Astrocyte (in vitro differentiated cells and primary cell): ENCODE measurements around the gene LMBRD1. TPM values are rescaled to one million over a fixed set of nuclear protein-coding genes. Genes with fewer than 3 reads are reported as not detected.
"Not testable (repeated sequence)": the region's sequence is repeated elsewhere in the genome, so short reads cannot be mapped to it uniquely, and the experiment has no call there.

Experiments used
- DNase-seq: peaks from one replicate; pipeline ENCODE4 v3.0.0-alpha.2; 2010; ENCODE audit warnings: low read depth
- FAIRE-seq: peaks from 2 replicates; lab custom pipeline; 2011; peaks lifted over from hg19 to GRCh38; lab: Jason Lieb, UNC
- H2AFZ ChIP-seq: 2 replicates; pipeline ENCODE4 v1.6.0; 2012; ENCODE audit warnings: low read depth, low read length, inconsistent platforms
- H3K27ac ChIP-seq: 2 replicates; pipeline ENCODE4 v1.5.1; 2011; ENCODE audit warnings: low read depth, low read length, inconsistent platforms
- H3K27me3 ChIP-seq: 2 replicates; pipeline ENCODE4 v1.6.0; 2011; ENCODE audit warnings: low read length, inconsistent platforms; ENCODE audit not compliant: insufficient read depth
- H3K36me3 ChIP-seq: 2 replicates; pipeline ENCODE4 v1.5.1; 2011; ENCODE audit warnings: low read length, inconsistent platforms; ENCODE audit not compliant: insufficient read depth
- H3K4me1 ChIP-seq: 2 replicates; pipeline ENCODE4 v1.5.1; 2011; ENCODE audit warnings: low read length, inconsistent platforms; ENCODE audit not compliant: insufficient read depth
- H3K4me2 ChIP-seq: 2 replicates; pipeline ENCODE4 v1.6.0; 2012; ENCODE audit warnings: low read length, inconsistent platforms
- H3K4me3 ChIP-seq: 2 replicates; pipeline ENCODE4 v1.5.1; 2011; ENCODE audit warnings: low read depth, mild to moderate bottlenecking, low read length, inconsistent platforms; ENCODE audit not compliant: insufficient read depth
- H3K79me2 ChIP-seq: 2 replicates; pipeline ENCODE4 v1.6.0; 2012; ENCODE audit warnings: mild to moderate bottlenecking, low read length, inconsistent platforms; ENCODE audit not compliant: insufficient read depth
- H3K9ac ChIP-seq: 2 replicates; pipeline ENCODE4 v1.6.0; 2012; ENCODE audit warnings: mild to moderate bottlenecking, low read length, inconsistent platforms
- H3K9me3 ChIP-seq: 2 replicates; pipeline ENCODE4 v1.5.1; 2012; ENCODE audit warnings: low read depth, mild to moderate bottlenecking, low read length, inconsistent platforms; ENCODE audit not compliant: insufficient read depth
- H4K20me1 ChIP-seq: 2 replicates; pipeline ENCODE4 v1.6.0; 2012; ENCODE audit warnings: low read length, inconsistent platforms; ENCODE audit not compliant: insufficient read depth
- H3K27ac Mint-ChIP-seq: one replicate; pipeline ENCODE4 v1.8.0; 2021; ENCODE audit warnings: mild to moderate bottlenecking, mixed read lengths; ENCODE audit not compliant: unreplicated experiment
- H3K27me3 Mint-ChIP-seq: one replicate; pipeline ENCODE4 v1.8.0; 2021; ENCODE audit warnings: low read depth, mixed read lengths; ENCODE audit not compliant: unreplicated experiment
- H3K36me3 Mint-ChIP-seq: one replicate; pipeline ENCODE4 v1.8.0; 2021; ENCODE audit warnings: low read depth, mixed read lengths; ENCODE audit not compliant: unreplicated experiment
- H3K4me1 Mint-ChIP-seq: one replicate; pipeline ENCODE4 v1.8.0; 2021; ENCODE audit warnings: low read depth, mixed read lengths; ENCODE audit not compliant: unreplicated experiment
- H3K4me3 Mint-ChIP-seq: one replicate; pipeline ENCODE4 v1.8.0; 2021; ENCODE audit warnings: mild to moderate bottlenecking, moderate library complexity, mixed read lengths; ENCODE audit not compliant: unreplicated experiment
- H3K9me3 Mint-ChIP-seq: one replicate; pipeline ENCODE4 v1.8.0; 2021; ENCODE audit warnings: mild to moderate bottlenecking, mixed read lengths; ENCODE audit not compliant: unreplicated experiment
- CTCF ChIP-seq: IDR thresholded peaks from 2 replicates; pipeline ENCODE4 v1.5.1; 2011; ENCODE audit warnings: low read depth, mild to moderate bottlenecking, inconsistent platforms, low read length, moderate library complexity; ENCODE audit not compliant: insufficient read depth
- EZH2 ChIP-seq: IDR thresholded peaks from 2 replicates; pipeline ENCODE4 v1.6.1; 2012; ENCODE audit warnings: mild to moderate bottlenecking, low read length, inconsistent platforms; ENCODE audit not compliant: insufficient read depth
- total RNA-seq: library from RNA; stranded (reverse); gene quantifications from 2 replicates; pipeline ENCODE4 v1.2.1, GENCODE V29; 2021

LMBRD1 gene
- total RNA-seq, 1 donor from 2014 or later: 22.0 TPM

GRCh38 chr6:69791065-69791471 lies 5.7 kb downstream of the LMBRD1 start:
- Histone ChIP-seq H3K4me2 (no peak overlapping the region), H2AFZ (no peak overlapping the region), H3K27ac (no peak overlapping the region), H4K20me1 (peaks cover 6% of the 10 kb centered on the region), H3K79me2 (peaks cover 18% of the 10 kb centered on the region), H3K9me3 (no peaks in the 10 kb centered on the region), H3K4me3 (no peak overlapping the region), H3K9ac (no peak overlapping the region), H3K4me1 (no peaks in the 10 kb centered on the region), H3K36me3 (peaks cover 2% of the 10 kb centered on the region), H3K27me3 (no peaks in the 10 kb centered on the region)
- TF ChIP-seq EZH2 (no peak), CTCF (no peak)
- Mint-ChIP-seq H3K9me3 (no peaks in the 10 kb centered on the region), H3K4me1 (peaks cover 6% of the 10 kb centered on the region), H3K36me3 (no peaks in the 10 kb centered on the region), H3K4me3 (no peak overlapping the region), H3K27me3 (no peaks in the 10 kb centered on the region), H3K27ac (no peak overlapping the region)
- DNase-seq: peak; percentile 27
- FAIRE-seq: no peak

GRCh38 chr6:69790629-69791028 lies 6.2 kb downstream of the LMBRD1 start:
- Mint-ChIP-seq H3K4me3 (no peak overlapping the region), H3K27me3 (no peaks in the 10 kb centered on the region), H3K9me3 (no peaks in the 10 kb centered on the region), H3K36me3 (no peaks in the 10 kb centered on the region), H3K27ac (no peak overlapping the region), H3K4me1 (peaks cover 6% of the 10 kb centered on the region)
- DNase-seq (no peak), FAIRE-seq (no peak)
- Histone ChIP-seq H3K4me3 (no peak overlapping the region), H3K9me3 (no peaks in the 10 kb centered on the region), H3K27ac (no peak overlapping the region), H3K4me1 (no peaks in the 10 kb centered on the region), H3K9ac (no peak overlapping the region), H2AFZ (no peak overlapping the region), H3K27me3 (no peaks in the 10 kb centered on the region), H3K36me3 (peaks cover 2% of the 10 kb centered on the region), H3K79me2 (peaks cover 18% of the 10 kb centered on the region), H3K4me2 (no peak overlapping the region), H4K20me1 (peaks cover 6% of the 10 kb centered on the region)
- no peak for TF ChIP-seq CTCF
- TF ChIP-seq EZH2: no peak

GRCh38 chr6:69789578-69789977 lies 7.2 kb downstream of the LMBRD1 start:
- Mint-ChIP-seq H3K4me1 (peaks cover 6% of the 10 kb centered on the region), H3K36me3 (no peaks in the 10 kb centered on the region), H3K27ac (no peak overlapping the region), H3K4me3 (no peak overlapping the region), H3K27me3 (no peaks in the 10 kb centered on the region), H3K9me3 (no peaks in the 10 kb centered on the region)
- no peak overlapping the region for H2AFZ ChIP-seq
- H3K79me2 ChIP-seq: peaks cover 15% of the 10 kb centered on the region
- DNase-seq (no peak), FAIRE-seq (no peak)
- no peak overlapping the region for H3K27ac ChIP-seq
- H3K4me2 ChIP-seq: no peak overlapping the region
- H3K27me3 ChIP-seq: no peaks in the 10 kb centered on the region
- TF ChIP-seq EZH2 (no peak), CTCF (no peak)
- H4K20me1 ChIP-seq: peaks cover 11% of the 10 kb centered on the region
- H3K36me3 ChIP-seq: peaks cover 2% of the 10 kb centered on the region
- H3K4me1 ChIP-seq: no peaks in the 10 kb centered on the region
- no peak overlapping the region for H3K4me3 ChIP-seq
- H3K9me3 ChIP-seq: no peaks in the 10 kb centered on the region
- no peak overlapping the region for H3K9ac ChIP-seq

- not testable (repeated sequence) for FAIRE-seq, H3K4me3 ChIP-seq, H2AFZ ChIP-seq, H3K36me3 Mint-ChIP-seq, H3K4me3 Mint-ChIP-seq, DNase-seq, H3K9ac ChIP-seq, H3K9me3 Mint-ChIP-seq, H3K27me3 Mint-ChIP-seq, H3K36me3 ChIP-seq, H3K27me3 ChIP-seq, H3K27ac ChIP-seq, H3K4me1 ChIP-seq, H3K9me3 ChIP-seq, H3K79me2 ChIP-seq, H3K4me1 Mint-ChIP-seq, H3K4me2 ChIP-seq, H3K27ac Mint-ChIP-seq
- peaks cover 11% of the 10 kb centered on the region for H4K20me1 ChIP-seq
Measured at GRCh38 chr6:69787436-69787835, 9.4 kb downstream of the LMBRD1 start.
